Stomach (tissue), 4 donors: ENCODE measurements around the gene IGFL3.
"Not testable (repeated sequence)": the region's sequence is repeated elsewhere in the genome, so short reads cannot be mapped to it uniquely, and the experiment has no call there.

Experiments used
- CTCF ChIP-seq, 7 experiments: fragments of 450-650 bp in 4 of 7; fragments of 200-600 bp in 3 of 7; sonication (generic) in 3 of 7; IDR thresholded peaks; one replicate each; pipeline ENCODE4 v1.5.1; 2016 to 2019; ENCODE audit warnings: antibody characterized with exemption in 7 of 7, control low read depth in 2 of 7, mild to moderate bottlenecking in 1 of 7
- EP300 ChIP-seq: sonication (generic); formaldehyde crosslinking; IDR thresholded peaks from one replicate; pipeline ENCODE4 v1.6.1; 2017; ENCODE audit warnings: antibody characterized with exemption
- POLR2A ChIP-seq, 4 donors: fragments of 450-650 bp; IDR thresholded peaks; one replicate each; pipeline ENCODE4 v1.6.1; 2016; ENCODE audit warnings: antibody characterized with exemption in 4 of 4, control low read depth in 2 of 4, mild to moderate bottlenecking in 1 of 4, moderate library complexity in 1 of 4
- POLR2AphosphoS5 ChIP-seq, 3 donors: sonication (generic); formaldehyde crosslinking; IDR thresholded peaks; one replicate each; pipeline ENCODE4 v1.6.1; 2016; ENCODE audit warnings: antibody characterized with exemption in 3 of 3

GRCh38 chr19:46102333-46102732 lies 22.2 kb downstream of the IGFL3 start:
- not testable (repeated sequence) for TF ChIP-seq POLR2A (IDR thresholded peaks at IDR 0.05); POLR2AphosphoS5 (IDR thresholded peaks at IDR 0.05); CTCF (IDR thresholded peaks at IDR 0.05); EP300
